ENCODE results near the gene HS3ST3A1. TPM values are rescaled to one million over a fixed set of nuclear protein-coding genes. Genes with fewer than 3 reads are reported as not detected.

HS3ST3A1 gene
- total RNA-seq, 1 experiment from 2014 or later = not detected

- H3K9me3 ChIP-seq (ENCODE audit: control insufficient read depth in 1 of 2, insufficient read depth in 1 of 2, low read depth in 1 of 2, low read length in 2 of 2) = no peaks in the 10 kb centered on the region
- H3K4me2 ChIP-seq (ENCODE audit: low read length) = no peak overlapping the region
- H4K20me1 ChIP-seq (ENCODE audit: insufficient read depth) = no peaks in the 10 kb centered on the region
- no peak for TF ChIP-seq POLR2AphosphoS5 (IDR thresholded peaks at IDR 0.05; ENCODE audit: low read depth, low read length)
- no peak overlapping the region for H3K27ac ChIP-seq (ENCODE audit: low read depth, low read length)
- RAD21 ChIA-PET (ENCODE audit: low non-redundant PET in 1 of 2, low total read pairs in 2 of 2, uncharacterized antibody in 2 of 2, unreplicated experiment in 2 of 2) = no interaction called here
- POLR2A ChIA-PET = no interaction called here
- ATAC-seq (no peak), DNase-seq (ENCODE audit: low read depth, low spot score) (no peak)
- H3K4me1 ChIP-seq (ENCODE audit: control insufficient read depth in 1 of 2, insufficient read depth in 2 of 2, low read length in 2 of 2) = no peaks in the 10 kb centered on the region
- no peak overlapping the region for H3K9ac ChIP-seq (ENCODE audit: low read length)
- H3K36me3 ChIP-seq (ENCODE audit: control insufficient read depth in 1 of 2, insufficient read depth in 2 of 2, low read length in 2 of 2) = no peaks in the 10 kb centered on the region
- intact Hi-C loops (cut with micrococcal nuclease) = no loop called here
- H3K9me2 ChIP-seq (ENCODE audit: insufficient read depth) = no peaks in the 10 kb centered on the region
- BruUV-seq (replicated peaks) = no TSS peak
- H3K4me3 ChIP-seq (replicated peaks in 1 of 2; ENCODE audit: low read depth in 1 of 2, low read length in 2 of 2) = no peak overlapping the region
- no peak overlapping the region for H2AFZ ChIP-seq (ENCODE audit: low read depth, low read length, poor library complexity, severe bottlenecking)
- CTCF ChIA-PET = no interaction called here
- no peaks in the 10 kb centered on the region for H3K79me2 ChIP-seq (ENCODE audit: insufficient read depth, low read length)
- 0 out of 2 replicates have a peak, but pooled peaks cover 4% of the 10 kb centered on the region for H3K27me3 ChIP-seq (ENCODE audit: insufficient read depth, low read length)
Measured at GRCh38 chr17:13600475-13601321, 1.0 kb downstream of the HS3ST3A1 start.

DNA sequence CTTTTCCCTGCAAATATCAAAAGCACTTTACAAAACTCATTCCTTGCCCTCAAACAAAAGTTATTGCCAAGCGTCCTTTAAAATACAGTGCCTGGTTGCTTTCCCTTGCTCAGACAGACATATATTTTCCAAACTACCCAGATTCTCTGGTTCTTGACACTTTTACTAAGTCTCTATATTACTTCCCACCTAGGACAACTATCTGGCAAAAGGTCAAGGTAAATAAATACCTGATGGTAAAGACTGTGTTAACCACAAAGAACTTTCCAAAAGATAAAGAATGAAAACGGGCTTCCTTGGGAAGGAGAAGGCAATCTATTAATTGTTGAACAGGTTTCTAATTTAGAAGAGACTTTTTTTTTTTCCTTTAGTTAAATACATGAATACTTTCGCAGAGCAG lies 1.9 kb downstream of the HS3ST3A1 start:
- Histone ChIP-seq H3K9me2 (ENCODE audit: insufficient read depth) (no peaks in the 10 kb centered on the region), H3K36me3 (ENCODE audit: control insufficient read depth in 1 of 2, insufficient read depth in 2 of 2, low read length in 2 of 2) (no peaks in the 10 kb centered on the region), H3K79me2 (ENCODE audit: insufficient read depth, low read length) (no peaks in the 10 kb centered on the region), H3K9ac (ENCODE audit: low read length) (no peak overlapping the region), H3K9me3 (ENCODE audit: control insufficient read depth in 1 of 2, insufficient read depth in 1 of 2, low read depth in 1 of 2, low read length in 2 of 2) (no peaks in the 10 kb centered on the region), H3K4me1 (ENCODE audit: control insufficient read depth in 1 of 2, insufficient read depth in 2 of 2, low read length in 2 of 2) (0 out of 4 replicates have a peak, but pooled peaks cover 0 to 2% of the 10 kb centered on the region in 2 experiments), H3K4me3 (replicated peaks in 1 of 2; ENCODE audit: low read depth in 1 of 2, low read length in 2 of 2) (no peak overlapping the region), H3K4me2 (ENCODE audit: low read length) (no peak overlapping the region), H3K27me3 (ENCODE audit: insufficient read depth, low read length) (0 out of 2 replicates have a peak, but pooled peaks cover 4% of the 10 kb centered on the region), H3K27ac (ENCODE audit: low read depth, low read length) (no peak overlapping the region), H4K20me1 (ENCODE audit: insufficient read depth) (no peaks in the 10 kb centered on the region), H2AFZ (ENCODE audit: low read depth, low read length, poor library complexity, severe bottlenecking) (no peak overlapping the region)
- ChIA-PET CTCF (no interaction called here), POLR2A (no interaction called here), RAD21 (ENCODE audit: low non-redundant PET in 1 of 2, low total read pairs in 2 of 2, uncharacterized antibody in 2 of 2, unreplicated experiment in 2 of 2) (no interaction called here)
- no peak for ATAC-seq
- TF ChIP-seq SRF (IDR thresholded peaks at IDR 0.05; ENCODE audit: low read depth) = no peak
- TF ChIP-seq, protein P1, sequence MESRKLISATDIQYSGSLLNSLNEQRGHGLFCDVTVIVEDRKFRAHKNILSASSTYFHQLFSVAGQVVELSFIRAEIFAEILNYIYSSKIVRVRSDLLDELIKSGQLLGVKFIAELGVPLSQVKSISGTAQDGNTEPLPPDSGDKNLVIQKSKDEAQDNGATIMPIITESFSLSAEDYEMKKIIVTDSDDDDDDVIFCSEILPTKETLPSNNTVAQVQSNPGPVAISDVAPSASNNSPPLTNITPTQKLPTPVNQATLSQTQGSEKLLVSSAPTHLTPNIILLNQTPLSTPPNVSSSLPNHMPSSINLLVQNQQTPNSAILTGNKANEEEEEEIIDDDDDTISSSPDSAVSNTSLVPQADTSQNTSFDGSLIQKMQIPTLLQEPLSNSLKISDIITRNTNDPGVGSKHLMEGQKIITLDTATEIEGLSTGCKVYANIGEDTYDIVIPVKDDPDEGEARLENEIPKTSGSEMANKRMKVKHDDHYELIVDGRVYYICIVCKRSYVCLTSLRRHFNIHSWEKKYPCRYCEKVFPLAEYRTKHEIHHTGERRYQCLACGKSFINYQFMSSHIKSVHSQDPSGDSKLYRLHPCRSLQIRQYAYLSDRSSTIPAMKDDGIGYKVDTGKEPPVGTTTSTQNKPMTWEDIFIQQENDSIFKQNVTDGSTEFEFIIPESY (IDR thresholded peaks at IDR 0.05; ENCODE audit: extremely low read depth, insufficient replicate concordance, low read length) = no peak
- TF ChIP-seq ZNF274 (IDR thresholded peaks at IDR 0.05; ENCODE audit: low read depth, low read length) = no peak
- no peak for TF ChIP-seq JUND (IDR thresholded peaks at IDR 0.05)
- no peak for TF ChIP-seq CTCF (IDR thresholded peaks at IDR 0.05 in 2 of 3, conservative IDR thresholded peaks at IDR 0.05 in 1 of 3; ENCODE audit: borderline replicate concordance in 1 of 3, insufficient read depth in 1 of 3, low read depth in 2 of 3, low read length in 2 of 3)
- no peak for TF ChIP-seq RAD21 (IDR thresholded peaks at IDR 0.05; ENCODE audit: low read depth)
- no TSS peak for BruUV-seq (replicated peaks)
- DNase-seq (ENCODE audit: low read depth, low spot score) = no peak
- intact Hi-C loops (cut with micrococcal nuclease) = loop anchor here (2.0 to 10.0 kb wide), 4 partner anchors 263 to 1575 kb away; partner anchors contain the start of gene COX10
